ENCODE results near the gene NPAS3. TPM values are rescaled to one million over a fixed set of nuclear protein-coding genes. Genes with fewer than 3 reads are reported as not detected.

Gene NPAS3
- total and polyA plus RNA-seq, 2 of the 8 experiments (the other 6 are each of a cell fraction or from before 2014, with no cell fraction given): 0.11 to 0.60 TPM

GRCh38 chr14:33569821-33570687 is 631.4 kb downstream of the NPAS3 start (continued):
- TF ChIP-seq CREB1 (IDR thresholded peaks at IDR 0.05) (no peak), PHF8 (conservative IDR thresholded peaks at IDR 0.05; ENCODE audit: low read depth, low read length) (no peak), EP300 (IDR thresholded peaks at IDR 0.05; ENCODE audit: borderline replicate concordance in 1 of 2, low read depth in 2 of 2, low read length in 2 of 2) (no peak)

All from H1 (cell line).